ENCODE results near the gene ARMC3. TPM values are rescaled to one million over a fixed set of nuclear protein-coding genes. Genes with fewer than 3 reads are reported as not detected.

Gene ARMC3
- polyA plus RNA-seq, 3 donors, result not detected

- 83% methylated on average over 1 of the region's 4 CpGs for WGBS (ENCODE audit: insufficient coverage)
- H3K9me3 Mint-ChIP-seq, result peaks cover 2 to 13% (median 7%) of the 10 kb centered on the region in 7 donors
- TF ChIP-seq CTCF (IDR thresholded peaks at IDR 0.05), result no peak
Measured at GRCh38 chr10:22897371-22897770, 30.5 kb upstream of the ARMC3 start.

GRCh38 chr10:22899307-22899706, 28.5 kb upstream of the ARMC3 start:
- H3K27me3 ChIP-seq (ENCODE audit: control insufficient read depth in 2 of 2, insufficient read depth in 2 of 2, low read length in 2 of 2), result no peaks in the 10 kb centered on the region
- no peak for TF ChIP-seq CTCF (IDR thresholded peaks at IDR 0.05)
- Mint-ChIP-seq H3K4me1 (peaks cover 5% of the 10 kb centered on the region), H3K4me3 (no peak overlapping the region), H3K36me3 (no peaks in the 10 kb centered on the region), H3K9me3 (peaks cover 2 to 14% (median 9%) of the 10 kb centered on the region in 7 donors), H3K27ac (no peak overlapping the region), H3K27me3 (ENCODE audit: low read depth in 3 of 3) (peaks cover 0 to 6% (median 0%) of the 10 kb centered on the region in 3 donors)
- no peak overlapping the region for H3K4me3 ChIP-seq (replicated peaks in 1 of 3; ENCODE audit: low read depth in 2 of 3, low read length in 3 of 3)
- H4K20me1 ChIP-seq (ENCODE audit: insufficient read depth, low read length), result no peaks in the 10 kb centered on the region
- intact Hi-C loops (cut with micrococcal nuclease), result no loop called here
- H3K27ac ChIP-seq (ENCODE audit: low read depth in 1 of 2, low read length in 2 of 2), result no peak overlapping the region
- H3K9me3 ChIP-seq (replicated peaks in 1 of 2; ENCODE audit: control insufficient read depth in 1 of 2, insufficient read depth in 1 of 2, low read length in 2 of 2), result no peaks in the 10 kb centered on the region
- peaks cover 0 to 5% of the 10 kb centered on the region in 2 donors for H3K4me1 ChIP-seq (ENCODE audit: control insufficient read depth in 1 of 2, insufficient read depth in 2 of 2, low read length in 2 of 2)
- no peak overlapping the region for H3K4me2 ChIP-seq (replicated peaks; ENCODE audit: extremely low read depth, low read length, poor library complexity, severe bottlenecking)
- DNase-seq, result no peak
- no peak overlapping the region for H2AFZ ChIP-seq (ENCODE audit: insufficient read depth, low read depth, low read length, poor library complexity, severe bottlenecking)
- H3K9ac ChIP-seq (ENCODE audit: insufficient read depth, low read length, poor library complexity, severe bottlenecking), result no peak overlapping the region
- no peaks in the 10 kb centered on the region for H3K36me3 ChIP-seq (replicated peaks in 1 of 2; ENCODE audit: control insufficient read depth in 1 of 2, insufficient read depth in 2 of 2, low read length in 2 of 2)
- WGBS (ENCODE audit: insufficient coverage), result 89% methylated on average over 1 of the region's 2 CpGs
- no peaks in the 10 kb centered on the region for H3K79me2 ChIP-seq (ENCODE audit: insufficient read depth, low read length)

More at GRCh38 chr10:22897371-22897770, 30.5 kb upstream of the ARMC3 start:
- Histone ChIP-seq H3K9ac (ENCODE audit: insufficient read depth, low read length, poor library complexity, severe bottlenecking) (no peak overlapping the region), H3K4me1 (ENCODE audit: control insufficient read depth in 1 of 2, insufficient read depth in 2 of 2, low read length in 2 of 2) (peaks cover 0 to 5% of the 10 kb centered on the region in 2 donors), H3K36me3 (replicated peaks in 1 of 2; ENCODE audit: control insufficient read depth in 1 of 2, insufficient read depth in 2 of 2, low read length in 2 of 2) (no peaks in the 10 kb centered on the region), H3K4me2 (replicated peaks; ENCODE audit: extremely low read depth, low read length, poor library complexity, severe bottlenecking) (no peak overlapping the region), H3K27ac (ENCODE audit: low read depth in 1 of 2, low read length in 2 of 2) (no peak overlapping the region), H3K9me3 (replicated peaks in 1 of 2; ENCODE audit: control insufficient read depth in 1 of 2, insufficient read depth in 1 of 2, low read length in 2 of 2) (peaks cover 0 to 3% of the 10 kb centered on the region in 2 donors), H3K4me3 (replicated peaks in 1 of 3; ENCODE audit: low read depth in 2 of 3, low read length in 3 of 3) (no peak overlapping the region), H4K20me1 (ENCODE audit: insufficient read depth, low read length) (no peaks in the 10 kb centered on the region), H2AFZ (ENCODE audit: insufficient read depth, low read depth, low read length, poor library complexity, severe bottlenecking) (no peak overlapping the region), H3K79me2 (ENCODE audit: insufficient read depth, low read length) (no peaks in the 10 kb centered on the region), H3K27me3 (ENCODE audit: control insufficient read depth in 2 of 2, insufficient read depth in 2 of 2, low read length in 2 of 2) (no peaks in the 10 kb centered on the region)
- Mint-ChIP-seq H3K27me3 (ENCODE audit: low read depth in 3 of 3) (peaks cover 0 to 6% (median 2%) of the 10 kb centered on the region in 3 donors), H3K4me3 (no peak overlapping the region), H3K4me1 (peaks cover 5% of the 10 kb centered on the region), H3K27ac (no peak overlapping the region), H3K36me3 (no peaks in the 10 kb centered on the region)
- intact Hi-C loops (cut with micrococcal nuclease), result no loop called here
- DNase-seq, result no peak
